HG03469 (cell line): ENCODE data around the gene TCERG1L.
"Not testable (repeated sequence)": the region's sequence is repeated elsewhere in the genome, so short reads cannot be mapped to it uniquely, and the experiment has no call there.

ENCODE experiments used
- ATAC-seq: cut with Tn5 transposase; IDR thresholded peaks from one replicate; pipeline ENCODE4 v1.9.1; 2021; ENCODE audit warnings: mild to moderate bottlenecking, moderate library complexity, moderate number of reproducible peaks; ENCODE audit not compliant: unreplicated experiment

Gene TCERG1L

GRCh38 chr10:131092386-131092785 lies 219.1 kb downstream of the TCERG1L start:
- no peak for ATAC-seq

DNA sequence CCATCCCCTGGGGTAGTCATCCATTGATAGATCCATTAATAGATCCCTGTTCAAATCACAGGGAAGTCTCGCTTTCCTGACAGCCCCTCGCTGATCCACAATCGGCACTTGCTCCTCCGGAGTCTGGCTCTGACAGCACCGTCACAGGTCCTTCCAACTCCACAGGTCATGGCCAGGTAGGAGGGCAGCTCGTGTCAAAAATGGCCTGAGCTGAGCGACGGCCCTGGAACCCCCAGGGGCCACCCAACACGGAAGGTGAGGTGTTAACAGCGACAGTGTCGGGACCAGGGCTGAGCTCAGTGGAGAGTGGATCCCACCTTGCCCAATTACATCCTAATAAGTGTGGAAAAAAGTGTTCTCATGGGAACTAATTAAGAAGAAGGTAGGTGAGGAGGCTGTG lies 219.8 kb downstream of the TCERG1L start:
- no peak for ATAC-seq

DNA sequence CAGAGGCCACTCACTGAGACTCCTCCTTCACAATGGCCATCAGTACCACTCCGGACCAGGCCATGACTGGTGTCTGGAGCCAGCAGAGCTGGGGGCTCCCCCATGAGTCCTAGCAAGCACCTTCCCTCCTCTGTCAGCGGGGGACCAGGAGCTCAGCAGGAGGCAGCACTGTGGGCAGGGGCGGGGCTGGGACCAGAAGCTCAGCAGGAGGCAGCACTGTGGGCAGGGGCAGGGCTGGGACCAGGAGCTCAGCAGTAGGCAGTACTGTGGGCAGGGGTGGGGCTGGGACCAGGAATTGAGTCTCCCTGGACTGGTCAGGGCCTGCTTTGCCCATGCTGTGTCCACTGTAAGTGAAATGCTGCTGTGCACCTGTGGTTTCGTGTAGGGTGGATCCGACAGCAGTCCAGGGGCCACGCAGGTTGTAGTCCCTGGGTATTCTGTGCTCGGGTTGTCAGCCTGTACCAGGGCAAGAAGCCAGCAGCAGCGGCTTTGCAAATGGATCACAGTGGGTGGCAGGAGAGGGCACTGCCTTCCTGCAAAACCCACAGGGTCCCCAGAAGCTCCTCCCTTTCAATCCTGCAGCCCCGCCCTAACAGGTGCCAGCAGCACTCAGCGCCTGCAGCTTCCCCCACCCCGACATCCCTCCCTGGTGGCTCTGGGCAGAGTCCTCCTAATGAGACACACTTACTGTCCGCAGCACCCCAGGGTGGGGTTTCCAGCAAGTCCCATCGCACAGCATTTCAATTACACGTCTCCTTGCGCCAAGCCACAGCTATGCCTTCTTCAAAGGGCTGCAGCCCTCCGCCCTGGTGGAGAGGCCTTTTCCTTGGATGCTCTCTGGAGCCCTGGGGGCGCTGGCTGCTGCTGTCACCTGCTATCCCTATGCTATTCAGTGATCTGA lies 220.5 kb downstream of the TCERG1L start:
- ATAC-seq, result no peak

- no peak for ATAC-seq
These were observed 221.7 kb downstream of the TCERG1L start for GRCh38 chr10:131089861-131090260.

DNA sequence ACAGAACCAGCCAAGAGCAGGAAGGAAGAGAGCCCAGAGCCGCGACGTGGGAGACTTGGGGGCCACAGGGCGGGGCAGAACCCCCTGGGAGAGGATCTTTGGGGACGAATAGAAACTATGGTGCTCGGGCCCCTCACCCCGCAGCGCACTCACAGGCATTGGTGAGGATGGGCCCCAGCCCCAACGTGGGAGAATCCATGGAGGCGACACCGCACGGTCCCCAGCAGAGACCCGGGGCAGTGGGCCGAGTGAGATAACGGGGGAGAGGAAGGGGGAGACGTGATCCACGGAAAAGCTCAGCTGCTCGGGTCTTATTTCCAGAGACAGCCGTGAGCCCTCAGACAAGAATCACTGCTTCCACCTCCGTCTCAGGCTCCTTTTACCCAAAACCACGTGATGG lies 222.4 kb downstream of the TCERG1L start:
- no peak for ATAC-seq

DNA sequence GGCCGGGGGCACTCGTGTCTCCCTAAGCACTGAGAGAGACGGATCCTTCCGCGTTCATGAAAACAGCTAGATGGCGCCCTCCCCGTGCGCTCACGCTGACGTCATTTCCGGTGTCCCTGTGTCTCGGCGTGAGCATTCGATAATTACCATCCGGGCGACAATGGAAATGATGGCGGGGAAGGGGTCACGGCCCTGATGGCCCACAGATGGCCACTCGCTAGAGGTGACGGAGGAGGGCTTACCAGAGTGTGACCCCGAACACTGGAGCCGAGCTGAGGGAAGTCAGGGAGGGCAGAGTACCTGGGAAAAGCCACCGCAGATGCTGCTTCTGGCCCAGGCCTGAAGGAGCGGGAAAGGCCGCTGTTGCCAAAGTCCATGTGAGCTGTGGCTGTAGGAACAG lies 222.9 kb downstream of the TCERG1L start:
- ATAC-seq, result no peak

GRCh38 chr10:131087464-131088215 lies 223.9 kb downstream of the TCERG1L start:
- ATAC-seq, result no peak

DNA sequence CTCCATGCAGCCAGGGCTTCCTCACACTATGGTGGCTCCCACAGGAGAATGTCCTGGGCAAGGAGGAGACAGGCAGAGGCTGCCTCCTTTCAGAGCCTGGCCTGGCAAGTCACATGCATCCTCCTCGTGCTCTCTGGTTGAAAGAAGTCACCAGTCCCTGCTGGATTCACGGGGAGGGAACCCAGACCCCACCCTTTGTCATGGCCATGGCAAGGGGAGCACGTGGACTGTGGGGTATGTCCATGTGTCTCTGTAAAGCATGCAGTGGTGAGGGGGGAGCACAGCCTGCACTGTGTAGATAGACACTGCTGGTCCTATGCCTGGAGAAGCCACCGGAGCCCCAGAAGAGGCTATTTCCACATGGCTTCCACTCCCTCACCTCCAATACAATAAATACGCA lies 225.0 kb downstream of the TCERG1L start:
- ATAC-seq, result no peak

- ATAC-seq, result no peak
These were observed 225.4 kb downstream of the TCERG1L start for GRCh38 chr10:131086094-131086493.

DNA sequence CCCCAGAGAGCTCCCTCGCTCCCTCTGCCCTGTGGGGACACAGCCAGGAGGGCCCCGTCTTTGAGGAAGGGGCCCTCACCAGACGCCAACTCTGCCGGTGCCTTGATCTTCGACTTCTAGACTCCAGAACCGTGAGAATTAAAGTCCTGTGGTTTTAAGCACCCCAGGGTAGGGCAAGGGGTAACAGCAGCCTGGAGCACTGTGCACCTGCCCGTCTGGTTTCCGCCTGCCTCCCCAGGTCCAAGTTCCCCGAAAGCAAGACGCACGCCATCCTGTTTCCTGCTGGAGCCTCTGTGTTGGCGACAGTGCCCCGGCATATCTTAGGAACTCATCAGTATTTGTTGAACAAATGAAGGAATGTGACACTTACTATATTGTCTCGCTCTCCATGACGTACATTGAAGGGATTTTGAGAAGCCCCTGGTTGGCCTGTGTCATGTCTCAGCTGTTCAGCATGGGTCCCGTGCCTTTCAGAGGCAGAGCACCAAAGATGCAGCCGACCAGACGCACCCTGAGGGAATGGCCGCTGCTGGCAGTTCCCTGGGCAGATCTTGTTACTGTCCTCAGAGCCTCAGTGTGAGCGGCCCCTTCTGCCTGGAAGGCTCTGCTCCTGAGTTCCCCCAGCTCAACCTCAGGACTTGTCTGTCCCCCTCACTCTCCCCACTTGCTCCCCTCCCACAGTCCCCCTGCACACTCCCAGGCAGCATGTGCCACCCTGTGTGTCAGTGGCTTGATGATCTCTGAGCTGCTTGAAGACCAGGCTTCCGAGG lies 226.2 kb downstream of the TCERG1L start:
- no peak for ATAC-seq

GRCh38 chr10:131084791-131085090 lies 226.8 kb downstream of the TCERG1L start:
- no peak for ATAC-seq

- no peak for ATAC-seq
These were observed 227.4 kb downstream of the TCERG1L start for GRCh38 chr10:131083915-131084790.

DNA sequence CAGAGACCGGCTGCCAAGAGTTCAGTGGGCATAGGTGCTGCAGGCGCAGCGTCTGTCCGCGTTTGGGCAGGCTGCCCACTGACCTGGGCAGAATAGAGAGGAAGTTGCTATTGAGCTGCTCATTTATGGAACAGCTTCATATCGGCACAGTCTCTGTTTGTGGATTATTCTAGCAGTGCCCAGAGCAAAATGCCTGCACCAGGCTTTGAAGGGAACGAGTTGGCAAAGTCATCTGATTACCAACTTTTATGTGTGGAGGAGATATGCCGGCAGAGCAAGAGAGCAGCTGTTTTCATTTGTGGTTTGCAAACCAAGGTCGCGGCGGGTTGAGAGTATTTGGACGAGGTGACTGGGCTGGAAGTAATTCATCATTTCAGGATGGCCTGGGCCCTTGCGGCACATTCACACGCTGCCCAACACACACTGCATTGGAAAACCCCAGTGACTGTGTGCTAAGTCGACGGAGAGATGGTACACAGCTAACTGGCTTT lies 228.5 kb downstream of the TCERG1L start:
- ATAC-seq, result no peak

GRCh38 chr10:131082201-131082850 lies 229.2 kb downstream of the TCERG1L start:
- no peak for ATAC-seq

DNA sequence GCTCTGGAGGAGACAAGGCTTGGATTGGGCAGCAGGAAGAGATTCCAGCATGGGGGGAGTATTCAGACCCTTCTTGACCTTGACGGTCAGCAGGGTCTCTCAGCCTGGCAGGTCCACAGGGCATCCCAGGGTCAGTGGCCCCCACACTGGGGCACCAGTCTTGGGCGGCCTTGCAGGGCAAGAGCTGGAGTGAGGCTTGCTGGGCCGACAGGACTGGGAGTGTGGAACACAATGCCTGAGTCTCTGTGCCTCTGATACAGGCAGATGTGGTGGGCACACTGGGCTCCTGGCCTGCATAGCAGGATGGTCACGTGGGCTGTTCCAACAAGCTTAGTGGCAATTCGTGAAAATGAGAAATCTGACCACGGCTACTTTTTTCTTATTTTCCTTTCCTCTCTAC lies 229.7 kb downstream of the TCERG1L start:
- no peak for ATAC-seq

GRCh38 chr10:131081376-131081775 lies 230.1 kb downstream of the TCERG1L start:
- ATAC-seq, result no peak

DNA sequence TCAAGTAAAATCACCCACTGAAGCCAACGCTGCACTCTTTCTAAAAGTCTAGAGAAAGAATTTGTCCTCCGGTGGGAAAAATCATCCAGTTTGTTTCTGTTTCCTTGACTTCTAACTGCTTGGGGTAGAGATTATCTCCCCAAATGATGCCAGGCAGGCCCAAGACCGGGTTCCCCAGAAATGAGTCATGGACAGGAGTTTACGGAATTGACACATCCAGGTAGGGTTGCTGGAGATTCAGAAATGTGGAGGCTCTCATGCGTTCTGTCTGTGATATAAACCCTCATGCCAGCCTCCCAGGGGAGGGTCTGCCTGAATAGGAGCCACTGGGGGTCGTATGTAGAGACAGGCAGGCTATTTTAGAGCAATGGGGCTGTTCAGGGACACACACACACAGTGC lies 230.9 kb downstream of the TCERG1L start:
- no peak for ATAC-seq

GRCh38 chr10:131079314-131079713 lies 232.2 kb downstream of the TCERG1L start:
- ATAC-seq, result no peak

DNA sequence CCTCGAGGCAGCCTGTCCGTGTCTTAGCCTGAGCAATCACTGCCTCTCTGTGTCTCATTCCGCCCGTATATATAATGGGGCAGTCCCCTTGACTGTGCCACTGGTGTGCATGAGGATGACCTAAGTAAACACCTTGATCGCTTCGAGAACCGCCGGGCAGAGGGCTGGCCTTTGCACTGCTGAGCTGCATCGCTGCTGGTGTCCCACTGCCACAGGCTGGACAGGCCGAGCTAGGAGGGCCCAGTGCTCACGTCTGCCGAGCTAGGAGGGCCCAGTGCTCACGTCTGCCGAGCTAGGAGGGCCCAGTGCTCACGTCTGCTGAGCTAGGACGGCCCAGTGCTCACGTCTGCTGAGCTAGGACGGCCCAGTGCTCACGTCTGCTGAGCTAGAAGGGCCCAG lies 232.6 kb downstream of the TCERG1L start:
- ATAC-seq, result not testable (repeated sequence)
